Activated CD4-positive, alpha-beta T cell treated with anti-CD3 and anti-CD28 coated beads, Interleukin-2, amount 10 ng/mL, durations not matched to agents 7 days and 5 days (primary cell): ENCODE results near the gene CCDC159. TPM values are rescaled to one million over a fixed set of nuclear protein-coding genes. Genes with fewer than 3 reads are reported as not detected.
"Not testable (repeated sequence)": the region's sequence is repeated elsewhere in the genome, so short reads cannot be mapped to it uniquely, and the experiment has no call there.

Source experiments
- CTCF ChIA-PET: fragments of 350-600 bp; sonication (Branson Sonifier 250); formaldehyde crosslinking; loops from one replicate; lab custom pipeline; 2021; ENCODE audit warnings: antibody characterized with exemption; lab: Charles Lee
- POLR2A ChIA-PET: fragments of 350-600 bp; sonication (Branson Sonifier 250); formaldehyde crosslinking; loops from one replicate; lab custom pipeline; 2021; ENCODE audit warnings: antibody characterized with exemption; lab: Charles Lee
- DNase-seq: peaks from one replicate; pipeline ENCODE4 v3.0.0-alpha.2; 2020
- H3K27ac Mint-ChIP-seq: one replicate; pipeline ENCODE4 v1.8.0; 2021; ENCODE audit warnings: mild to moderate bottlenecking, moderate library complexity, mixed read lengths
- H3K27me3 Mint-ChIP-seq: one replicate; pipeline ENCODE4 v1.8.0; 2021; ENCODE audit warnings: mixed read lengths
- H3K36me3 Mint-ChIP-seq: one replicate; pipeline ENCODE4 v1.8.0; 2021; ENCODE audit warnings: low read depth, mixed read lengths
- H3K4me1 Mint-ChIP-seq: one replicate; pipeline ENCODE4 v1.8.0; 2021; ENCODE audit warnings: mixed read lengths
- H3K4me3 Mint-ChIP-seq: one replicate; pipeline ENCODE4 v1.8.0; 2021; ENCODE audit warnings: mild to moderate bottlenecking, moderate library complexity, mixed read lengths
- H3K9me3 Mint-ChIP-seq: one replicate; pipeline ENCODE4 v1.8.0; 2021; ENCODE audit warnings: mixed read lengths
- total RNA-seq, 2 experiments: library from RNA; stranded (reverse); gene quantifications; one replicate each; pipeline ENCODE4 v1.2.3, GENCODE V29; 2021

Gene CCDC159
- total RNA-seq, 2 experiments from 2014 or later, result 18.0 to 20.5 TPM

DNA sequence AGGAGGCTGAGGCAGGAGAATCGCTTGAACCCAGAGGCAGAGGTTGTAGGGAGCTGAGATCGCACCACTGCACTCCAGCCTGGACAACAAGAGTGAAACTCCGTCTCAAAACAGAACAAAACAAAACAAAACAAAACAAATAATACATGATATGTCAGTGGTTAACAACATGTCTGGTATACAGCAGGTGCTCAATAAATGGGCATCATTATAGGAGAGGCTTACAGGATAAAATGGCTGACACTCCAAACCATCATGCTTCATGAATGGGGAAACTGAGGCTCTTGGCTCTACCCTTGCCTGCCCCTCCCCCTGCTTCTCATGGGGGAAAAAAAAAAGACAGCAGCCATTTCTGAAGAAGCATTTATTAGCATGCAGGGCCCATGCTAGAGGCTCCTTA, 3.9 kb upstream of the CCDC159 start:
- H3K4me3 Mint-ChIP-seq, result no peak overlapping the region
- no peaks in the 10 kb centered on the region for H3K27me3 Mint-ChIP-seq
- no peaks in the 10 kb centered on the region for H3K9me3 Mint-ChIP-seq
- H3K4me1 Mint-ChIP-seq, result peaks cover 47% of the 10 kb centered on the region
- ChIA-PET CTCF (interaction anchor here (1.0 kb wide), 1 partner anchor 26 kb away, joined by 3 read pairs; no protein-coding TSS in a partner anchor), POLR2A (interaction anchor here (0.5 kb wide), 1 partner anchor 28 kb away, joined by 3 read pairs; no protein-coding TSS in a partner anchor)
- no peak for DNase-seq
- H3K36me3 Mint-ChIP-seq, result peaks cover 2% of the 10 kb centered on the region
- no peak overlapping the region for H3K27ac Mint-ChIP-seq

DNA sequence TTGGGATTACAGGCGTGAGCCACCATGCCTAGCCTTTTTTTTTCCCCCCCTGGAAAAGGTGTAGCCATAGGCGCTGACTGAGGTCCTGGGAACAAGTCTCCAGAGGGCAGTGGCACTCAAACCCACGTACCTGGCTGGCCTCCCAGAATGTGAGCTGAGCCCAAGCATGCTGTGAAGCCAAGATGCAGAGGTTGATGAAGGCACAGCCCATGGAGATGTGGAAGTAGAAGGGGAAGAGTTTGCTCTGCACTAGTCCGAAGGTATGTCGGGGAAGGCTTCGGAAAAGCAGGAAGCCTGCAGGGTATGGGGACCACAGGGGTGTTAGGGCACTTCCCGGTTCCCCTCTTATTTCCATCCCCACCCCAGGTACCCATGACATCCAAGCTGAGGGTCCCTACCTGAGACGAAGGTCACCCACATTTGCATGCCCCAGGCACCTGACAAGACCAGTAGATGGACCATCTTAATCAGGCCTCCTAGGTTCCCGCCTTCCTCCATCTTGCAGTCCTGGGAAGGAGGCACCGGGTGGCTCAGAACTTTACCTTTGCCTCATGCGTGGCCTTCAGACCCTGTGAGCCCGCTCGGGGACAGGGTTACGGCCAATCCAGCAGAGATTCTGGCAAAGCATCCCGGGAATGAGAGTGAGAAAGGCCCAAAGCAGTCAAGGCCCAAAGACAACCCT, 1.1 kb upstream of the CCDC159 start:
- Mint-ChIP-seq H3K36me3 (peaks cover 6% of the 10 kb centered on the region), H3K27ac (peak overlapping the region; percentile 92)

DNA sequence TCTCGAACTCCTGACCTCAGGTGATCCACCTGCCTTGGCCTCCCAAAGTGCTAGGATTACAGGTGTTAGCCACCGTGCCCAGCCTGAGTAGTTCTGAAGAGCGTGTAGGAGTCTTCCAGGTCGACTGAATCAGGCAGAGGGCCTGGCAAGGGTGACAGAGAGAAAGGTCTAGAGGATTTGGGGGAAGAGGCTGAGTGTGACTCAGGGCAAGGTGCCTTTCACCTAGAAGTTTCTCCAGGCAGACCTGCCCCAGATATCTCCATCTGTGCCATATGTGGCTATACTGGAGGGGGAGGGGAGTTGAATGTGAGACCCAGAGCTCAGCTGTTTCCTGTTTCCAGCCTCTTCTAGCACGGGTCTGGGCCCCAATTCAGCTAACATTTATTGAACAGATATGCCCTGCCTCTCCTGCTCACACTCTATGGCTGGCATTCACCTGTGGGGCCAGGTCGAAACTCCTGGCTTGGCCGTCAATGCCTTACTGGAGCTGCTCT, 1.3 kb downstream of the CCDC159 start:
- Mint-ChIP-seq H3K9me3 (peaks cover 13% of the 10 kb centered on the region), H3K36me3 (peaks cover 4% of the 10 kb centered on the region), H3K27ac (no peak overlapping the region), H3K27me3 (no peaks in the 10 kb centered on the region), H3K4me3 (peak overlapping the region; percentile 92), H3K4me1 (peaks cover 27% of the 10 kb centered on the region)
- CTCF ChIA-PET, result interaction anchor here (1.3 to 2.6 kb wide), 3 partner anchors 10 to 28 kb away, joined by 3 to 13 read pairs (median 5); no protein-coding TSS in a partner anchor
- POLR2A ChIA-PET, result no interaction called here
- no peak for DNase-seq

More for the DNA sequence above, 1.1 kb upstream of the CCDC159 start:
- Mint-ChIP-seq H3K9me3 (peaks cover 13% of the 10 kb centered on the region), H3K4me1 (peaks cover 27% of the 10 kb centered on the region), H3K27me3 (no peaks in the 10 kb centered on the region), H3K4me3 (peak overlapping the region; percentile 92)
- POLR2A ChIA-PET, result interaction anchor here (1.1 kb wide), 1 partner anchor 21 kb away, joined by 4 read pairs; no protein-coding TSS in a partner anchor
- no peak for DNase-seq
- CTCF ChIA-PET, result interaction anchor here (0.6 to 2.6 kb wide), 4 partner anchors 24 to 408 kb away, joined by 3 to 13 read pairs (median 6); partner anchors contain the start of gene SWSAP1

DNA sequence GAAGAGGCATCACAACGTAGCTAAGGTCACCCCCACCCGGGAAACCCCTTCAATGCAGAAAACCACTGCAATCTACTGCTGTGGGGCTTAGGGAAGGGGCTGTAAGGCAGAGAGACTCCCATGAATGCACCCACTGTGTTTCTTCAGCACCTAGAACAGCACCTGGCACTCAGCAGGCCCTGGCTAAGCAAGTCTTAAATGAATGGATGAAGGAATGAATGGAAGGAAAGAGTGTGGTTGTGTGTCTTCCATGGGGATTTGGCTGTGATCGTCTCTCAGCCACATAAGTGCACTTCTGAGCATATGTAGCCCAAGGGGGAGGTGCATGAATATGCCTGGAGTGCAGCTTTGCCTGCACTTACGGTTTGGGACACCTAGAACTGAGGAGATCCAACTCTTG, 2.9 kb downstream of the CCDC159 start:
- Mint-ChIP-seq H3K4me1 (peaks cover 27% of the 10 kb centered on the region), H3K4me3 (no peak overlapping the region), H3K27me3 (no peaks in the 10 kb centered on the region), H3K36me3 (peaks cover 4% of the 10 kb centered on the region), H3K27ac (no peak overlapping the region), H3K9me3 (peaks cover 13% of the 10 kb centered on the region)
- ChIA-PET CTCF (interaction anchor here (0.9 kb wide), 1 partner anchor 8 kb away, joined by 3 read pairs; no protein-coding TSS in a partner anchor), POLR2A (interaction anchor here (0.6 kb wide), 1 partner anchor 262 kb away, joined by 4 read pairs; no protein-coding TSS in a partner anchor)
- DNase-seq, result no peak

DNA sequence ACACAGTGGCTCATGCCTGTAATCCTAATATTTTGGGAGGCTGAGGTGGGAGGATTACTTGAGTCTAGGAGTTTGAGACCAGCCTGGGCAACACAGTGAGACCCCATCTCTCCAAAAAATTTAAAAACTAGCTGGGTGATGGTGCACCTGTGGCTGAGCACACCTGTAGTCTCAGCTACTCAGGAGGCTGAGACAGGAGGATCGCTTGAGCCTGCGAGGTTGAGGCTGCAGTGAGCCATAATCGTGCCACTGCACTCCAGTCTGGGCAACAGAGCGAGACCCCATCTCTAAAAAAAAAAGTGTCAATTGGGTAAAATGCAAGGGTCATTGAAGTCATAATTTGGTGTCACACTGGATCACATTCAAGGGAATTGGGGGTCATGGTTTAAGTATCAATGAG, 7.8 kb downstream of the CCDC159 start:
- H3K9me3 Mint-ChIP-seq, CTCF ChIA-PET, H3K27me3 Mint-ChIP-seq, POLR2A ChIA-PET, H3K36me3 Mint-ChIP-seq, H3K27ac Mint-ChIP-seq, H3K4me1 Mint-ChIP-seq, H3K4me3 Mint-ChIP-seq, DNase-seq: not testable (repeated sequence)

DNA sequence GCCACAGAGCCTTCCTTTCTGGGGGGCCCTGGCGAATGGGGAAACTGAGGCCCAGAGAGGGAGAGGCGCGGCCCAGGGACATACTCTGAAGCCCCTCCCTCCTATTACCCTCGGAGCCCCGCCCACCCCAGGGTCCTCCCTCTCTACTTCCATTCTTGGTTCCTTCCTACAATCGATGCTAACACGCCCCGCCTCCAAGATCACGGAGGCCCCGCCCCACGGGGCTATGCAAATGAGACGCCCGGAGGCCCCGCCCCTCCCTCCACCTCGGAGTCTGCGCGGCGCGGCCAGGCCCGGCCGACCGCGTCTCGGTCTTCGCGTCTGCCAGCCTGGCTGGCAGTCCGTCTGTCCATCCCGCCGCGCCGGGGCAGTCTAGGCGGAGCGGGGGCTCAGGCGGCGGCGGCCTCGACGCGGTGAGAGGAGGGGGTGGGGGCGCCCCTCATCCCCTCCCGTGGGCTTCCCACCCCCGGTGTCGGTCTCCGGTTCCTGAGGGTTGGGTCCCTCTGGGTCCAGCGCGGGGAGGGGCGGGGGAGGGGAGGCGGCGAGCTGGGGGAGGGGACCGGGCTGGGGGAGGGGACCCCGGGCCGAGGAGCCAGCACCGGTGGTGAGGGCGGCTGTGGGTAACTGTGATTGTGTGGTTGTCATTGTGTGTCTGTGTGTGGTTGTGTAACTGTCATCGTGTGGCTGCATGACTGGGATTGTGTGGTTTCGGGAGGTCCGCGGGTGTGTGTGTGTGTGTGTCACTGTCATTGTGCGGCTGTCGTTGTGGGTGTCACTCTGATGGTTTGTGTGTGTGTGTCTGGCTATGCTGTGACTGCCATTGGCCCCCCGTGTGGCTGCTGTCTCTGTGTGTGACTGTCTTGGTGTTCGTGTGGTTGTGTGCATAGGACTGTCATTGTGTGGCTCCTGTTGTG, 9.1 kb downstream of the CCDC159 start, which contains the start of gene PLPPR2:
Gene PLPPR2 (plus strand): TSS at position 273 of the 914 bp plus-strand sequence. CDS start 2,242 bp downstream, outside the sequence.
- Mint-ChIP-seq H3K9me3 (no peaks in the 10 kb centered on the region), H3K4me3 (peak within 1 kb of the TSS; percentile 2), H3K27ac (no peak within 1 kb of the TSS), H3K4me1 (peaks cover 8% of the 10 kb centered on the region), H3K36me3 (no peaks in the 10 kb centered on the region), H3K27me3 (peaks cover 9% of the 10 kb centered on the region)
- DNase-seq, result peak; percentile 83
- ChIA-PET POLR2A (interaction anchor here (0.5 kb wide), 1 partner anchor 161 kb away, joined by 3 read pairs; no protein-coding TSS in a partner anchor), CTCF (no interaction called here)

DNA sequence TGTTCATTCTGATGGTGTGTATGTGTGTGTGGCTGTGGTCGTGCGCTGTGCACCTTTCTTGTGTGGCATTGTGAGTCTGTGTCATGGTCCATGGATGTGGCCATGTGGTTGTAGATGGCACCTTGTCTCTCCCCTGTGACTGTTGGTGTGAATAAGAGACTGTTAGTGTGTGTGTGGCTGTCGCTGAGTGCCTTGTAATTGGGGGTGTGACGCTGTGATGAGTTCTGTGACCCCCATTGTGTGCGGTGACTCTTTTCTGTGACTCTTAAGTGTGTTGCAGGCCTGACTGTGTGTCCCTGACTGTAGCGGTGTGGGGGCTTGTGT, 9.7 kb downstream of the CCDC159 start:
- DNase-seq, result no peak
- CTCF ChIA-PET, result no interaction called here
- peaks cover 9% of the 10 kb centered on the region for H3K27me3 Mint-ChIP-seq
- no peaks in the 10 kb centered on the region for H3K36me3 Mint-ChIP-seq
- POLR2A ChIA-PET, result interaction anchor here (0.5 kb wide), 1 partner anchor 162 kb away, joined by 3 read pairs; no protein-coding TSS in a partner anchor
- peak overlapping the region; percentile 2 for H3K4me3 Mint-ChIP-seq
- H3K27ac Mint-ChIP-seq, result no peak overlapping the region
- H3K4me1 Mint-ChIP-seq, result peaks cover 8% of the 10 kb centered on the region
- H3K9me3 Mint-ChIP-seq, result no peaks in the 10 kb centered on the region

DNA sequence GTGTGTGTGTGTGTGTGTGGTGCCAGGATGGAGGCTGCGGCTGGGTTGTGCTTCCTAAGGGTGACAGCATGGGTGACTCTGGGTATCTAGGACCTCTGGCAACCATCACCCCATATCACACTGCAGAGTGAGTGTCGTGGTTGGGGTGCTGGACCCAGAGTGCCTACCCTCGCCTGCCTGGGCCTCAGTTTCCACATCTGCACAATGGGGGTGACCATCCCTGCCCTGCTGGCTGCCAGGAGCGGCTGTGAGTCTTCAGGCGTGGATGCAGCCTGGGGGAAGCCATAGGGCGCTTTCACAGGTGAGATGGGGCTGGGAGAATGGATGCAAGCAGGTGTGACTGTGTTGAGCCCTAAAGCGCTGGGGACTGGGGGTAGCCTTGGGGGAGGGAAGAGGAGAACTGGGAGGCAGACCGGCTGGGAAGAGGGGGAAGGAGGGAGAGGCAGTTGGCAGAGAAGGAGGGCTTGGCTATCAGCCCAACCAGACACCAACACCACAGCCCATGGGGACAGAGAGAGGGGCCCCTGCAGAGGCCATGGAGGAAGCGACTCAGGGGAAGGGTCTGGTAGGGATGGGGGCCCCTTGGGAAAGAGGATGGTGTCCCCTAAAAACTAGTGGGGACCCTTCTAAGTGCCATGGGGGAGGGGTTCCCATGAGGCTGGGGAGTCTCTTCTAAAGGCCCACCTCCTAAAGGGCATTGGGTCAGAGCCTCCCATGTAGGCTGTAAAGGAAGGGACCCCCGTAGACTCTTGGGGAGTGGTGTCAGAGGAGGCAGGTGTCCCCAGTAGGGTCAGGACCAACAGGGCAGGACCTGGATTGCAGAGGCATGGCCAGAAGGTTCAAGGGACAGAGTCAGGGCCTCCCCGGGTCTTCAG, 10.6 kb downstream of the CCDC159 start:
- H3K9me3 Mint-ChIP-seq, result no peaks in the 10 kb centered on the region
- CTCF ChIA-PET, result interaction anchor here (0.6 to 1.6 kb wide), 2 partner anchors 10 to 34 kb away, joined by 3 to 5 read pairs; partner anchors contain the start of genes CCDC159 and TMEM205
- POLR2A ChIA-PET, result no interaction called here
- DNase-seq, result no peak
- peaks cover 9% of the 10 kb centered on the region for H3K27me3 Mint-ChIP-seq
- H3K4me3 Mint-ChIP-seq, result no peak overlapping the region
- H3K36me3 Mint-ChIP-seq, result no peaks in the 10 kb centered on the region
- H3K4me1 Mint-ChIP-seq, result peaks cover 8% of the 10 kb centered on the region
- no peak overlapping the region for H3K27ac Mint-ChIP-seq

DNA sequence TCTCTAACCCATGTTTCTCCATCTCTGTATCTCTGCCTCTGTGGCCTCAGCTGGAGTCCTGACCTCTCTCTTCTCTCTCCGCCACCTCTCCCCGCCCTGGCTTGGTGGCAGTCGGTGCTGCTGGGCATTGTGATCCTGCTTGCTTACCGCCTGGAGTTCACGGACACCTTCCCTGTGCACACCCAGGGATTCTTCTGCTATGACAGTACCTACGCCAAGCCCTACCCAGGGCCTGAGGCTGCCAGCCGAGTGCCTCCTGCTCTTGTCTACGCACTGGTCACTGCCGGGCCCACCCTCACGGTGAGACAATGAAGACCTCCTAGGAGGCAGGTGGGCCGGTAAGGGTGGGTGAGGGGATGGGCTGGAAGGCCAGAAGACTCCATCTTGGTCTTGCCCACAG, 13.1 kb downstream of the CCDC159 start:
- Mint-ChIP-seq H3K27me3 (peaks cover 9% of the 10 kb centered on the region), H3K36me3 (no peaks in the 10 kb centered on the region), H3K4me1 (peaks cover 8% of the 10 kb centered on the region), H3K27ac (no peak overlapping the region), H3K4me3 (no peak overlapping the region), H3K9me3 (no peaks in the 10 kb centered on the region)
- no peak for DNase-seq
- ChIA-PET CTCF (interaction anchor here (1.2 kb wide), 1 partner anchor 8 kb away, joined by 3 read pairs; no protein-coding TSS in a partner anchor), POLR2A (no interaction called here)

DNA sequence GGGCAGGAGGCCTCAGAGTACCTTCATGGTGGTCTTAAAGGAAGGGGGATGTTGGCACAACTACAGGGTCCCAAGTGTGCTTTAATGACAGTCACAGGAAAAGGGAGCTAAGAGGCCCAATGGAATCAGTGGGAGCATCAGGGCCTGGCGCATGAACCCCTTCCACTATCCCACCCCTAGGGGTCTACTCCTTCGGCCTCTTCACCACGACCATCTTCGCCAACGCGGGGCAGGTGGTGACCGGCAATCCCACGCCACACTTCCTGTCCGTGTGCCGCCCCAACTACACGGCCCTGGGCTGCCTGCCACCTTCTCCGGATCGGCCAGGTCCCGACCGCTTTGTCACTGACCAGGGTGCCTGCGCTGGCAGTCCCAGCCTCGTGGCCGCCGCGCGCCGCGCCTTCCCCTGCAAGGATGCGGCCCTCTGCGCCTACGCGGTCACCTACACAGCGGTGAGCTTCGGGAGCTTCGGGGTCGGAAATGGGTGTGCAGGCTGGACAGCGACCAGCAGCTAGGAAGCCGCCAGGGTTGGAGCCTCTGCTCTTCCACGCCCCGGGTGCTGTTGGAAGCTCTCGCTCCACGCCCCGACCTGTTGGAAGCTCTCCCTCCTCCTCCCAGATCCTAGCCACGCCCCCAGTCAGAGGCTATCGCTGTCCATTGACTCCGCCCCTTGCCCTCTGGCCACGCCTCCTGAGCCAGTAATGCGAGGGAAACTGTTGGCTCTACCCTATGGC, 14.9 kb downstream of the CCDC159 start:
- POLR2A ChIA-PET, result no interaction called here
- no peak for DNase-seq
- CTCF ChIA-PET, result interaction anchor here (0.7 to 1.5 kb wide), 3 partner anchors 16 to 200 kb away, joined by 3 to 5 read pairs (median 3); no protein-coding TSS in a partner anchor
- no peak overlapping the region for H3K27ac Mint-ChIP-seq
- H3K9me3 Mint-ChIP-seq, result no peaks in the 10 kb centered on the region
- H3K36me3 Mint-ChIP-seq, result no peaks in the 10 kb centered on the region
- peaks cover 4% of the 10 kb centered on the region for H3K27me3 Mint-ChIP-seq
- peaks cover 1% of the 10 kb centered on the region for H3K4me1 Mint-ChIP-seq
- no peak overlapping the region for H3K4me3 Mint-ChIP-seq
